ENCODE data around the gene RPS26. TPM values are rescaled to one million over a fixed set of nuclear protein-coding genes. Genes with fewer than 3 reads are reported as not detected.

The RPS26 gene
- total and polyA plus RNA-seq, 9 of the 15 experiments (the other 6 are each of a cell fraction or from before 2014, with no cell fraction given) = 70.2 to 1,589 (median 852) TPM

- TF ChIP-seq, protein P1, sequence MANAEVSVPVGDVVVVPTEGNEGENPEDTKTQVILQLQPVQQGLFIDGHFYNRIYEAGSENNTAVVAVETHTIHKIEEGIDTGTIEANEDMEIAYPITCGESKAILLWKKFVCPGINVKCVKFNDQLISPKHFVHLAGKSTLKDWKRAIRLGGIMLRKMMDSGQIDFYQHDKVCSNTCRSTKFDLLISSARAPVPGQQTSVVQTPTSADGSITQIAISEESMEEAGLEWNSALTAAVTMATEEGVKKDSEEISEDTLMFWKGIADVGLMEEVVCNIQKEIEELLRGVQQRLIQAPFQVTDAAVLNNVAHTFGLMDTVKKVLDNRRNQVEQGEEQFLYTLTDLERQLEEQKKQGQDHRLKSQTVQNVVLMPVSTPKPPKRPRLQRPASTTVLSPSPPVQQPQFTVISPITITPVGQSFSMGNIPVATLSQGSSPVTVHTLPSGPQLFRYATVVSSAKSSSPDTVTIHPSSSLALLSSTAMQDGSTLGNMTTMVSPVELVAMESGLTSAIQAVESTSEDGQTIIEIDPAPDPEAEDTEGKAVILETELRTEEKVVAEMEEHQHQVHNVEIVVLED (CRISPR knock-in tag; IDR thresholded peaks at IDR 0.05) = no peak
- peak; percentile 92 for TF ChIP-seq ATF3 (IDR thresholded peaks at IDR 0.05)
- TF ChIP-seq ATF3 (CRISPR knock-in tag; conservative IDR thresholded peaks at IDR 0.05) = peak; percentile 91
- peak; percentile 73; the same call in 1 of the 2 replicates for TF ChIP-seq KAT7 (CRISPR knock-in tag; IDR thresholded peaks at IDR 0.05; ENCODE audit: borderline replicate concordance)
- TF ChIP-seq TAF15 (IDR thresholded peaks at IDR 0.05; ENCODE audit: low read depth, low read length) = 0 out of 2 replicates have a peak, but pooled peaks have one; percentile 34
- TF ChIP-seq MGA (IDR thresholded peaks at IDR 0.05) = peak; percentile 90
- TF ChIP-seq ZNF253 (CRISPR knock-in tag; conservative IDR thresholded peaks at IDR 0.05) = no peak
- TF ChIP-seq ZNF146 (CRISPR knock-in tag; IDR thresholded peaks at IDR 0.05; ENCODE audit: unreplicated experiment) = no peak
- no peak for TF ChIP-seq TAF7 (tag; IDR thresholded peaks at IDR 0.05)
These were observed 38.2 kb downstream of the RPS26 start, which contains the start of gene ERBB3 (continued) for GRCh38 chr12:56079723-56080555.
